Urothelium cell line (cell line): Measurements from ENCODE around the gene ZNF655.

Experiments used
- DNase-seq: peaks from one replicate; pipeline ENCODE4 v3.0.0; 2011; ENCODE audit warnings: low spot score, mixed read lengths
- FAIRE-seq: peaks from 2 replicates; lab custom pipeline; 2011; peaks lifted over from hg19 to GRCh38; lab: Jason Lieb, UNC

The ZNF655 gene

GRCh38 chr7:99601656-99602310 lies 43.3 kb downstream of the ZNF655 start:
- FAIRE-seq (no peak), DNase-seq (no peak)

- DNase-seq (no peak), FAIRE-seq (no peak)
Measured at GRCh38 chr7:99605527-99605926, 47.1 kb downstream of the ZNF655 start.

DNA sequence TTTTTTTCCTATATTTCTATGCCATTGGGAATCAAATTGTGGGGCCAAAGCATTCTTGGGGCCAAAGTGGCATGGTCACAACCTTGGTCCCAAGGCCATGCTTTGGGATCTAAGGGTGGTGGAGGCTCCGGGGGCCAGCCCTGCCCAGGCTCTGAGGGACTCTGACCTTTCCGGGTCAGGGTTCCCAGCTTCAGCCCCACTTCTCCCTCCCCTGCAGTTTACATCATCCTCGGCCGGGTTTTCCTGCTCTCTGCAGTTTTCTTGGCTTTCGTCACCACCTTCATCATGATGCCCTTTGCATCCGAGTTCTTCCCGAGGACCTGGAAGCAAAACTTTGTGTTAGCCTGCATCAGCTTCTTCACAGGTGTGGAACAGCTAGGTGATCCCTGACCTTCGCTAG lies 48.1 kb downstream of the ZNF655 start:
- no peak for DNase-seq
- FAIRE-seq, result no peak

DNA sequence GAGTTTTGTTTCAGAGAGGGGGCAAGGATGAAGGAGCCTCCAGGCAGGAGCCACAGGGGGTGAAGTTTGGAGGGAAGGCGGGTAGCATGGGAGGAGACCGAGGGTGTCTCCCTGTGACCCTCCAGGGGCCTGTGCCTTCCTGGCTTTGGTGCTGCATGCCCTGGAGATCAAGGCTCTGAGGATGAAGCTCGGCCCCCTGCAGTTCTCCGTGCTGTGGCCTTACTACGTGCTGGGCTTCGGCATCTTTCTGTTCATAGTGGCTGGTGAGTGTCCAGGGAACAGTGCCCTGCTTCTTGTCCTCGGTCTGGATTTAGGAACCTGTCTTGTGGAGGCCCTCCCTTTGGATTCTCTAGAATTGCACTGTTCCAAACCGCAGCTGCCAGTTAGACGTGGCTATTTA lies 49.1 kb downstream of the ZNF655 start:
- FAIRE-seq (no peak), DNase-seq (no peak)

GRCh38 chr7:99614495-99614894 lies 56.1 kb downstream of the ZNF655 start:
- DNase-seq (no peak), FAIRE-seq (no peak)

- FAIRE-seq, result no peak
- no peak for DNase-seq
Measured at GRCh38 chr7:99615989-99616358, 57.5 kb downstream of the ZNF655 start.

DNA sequence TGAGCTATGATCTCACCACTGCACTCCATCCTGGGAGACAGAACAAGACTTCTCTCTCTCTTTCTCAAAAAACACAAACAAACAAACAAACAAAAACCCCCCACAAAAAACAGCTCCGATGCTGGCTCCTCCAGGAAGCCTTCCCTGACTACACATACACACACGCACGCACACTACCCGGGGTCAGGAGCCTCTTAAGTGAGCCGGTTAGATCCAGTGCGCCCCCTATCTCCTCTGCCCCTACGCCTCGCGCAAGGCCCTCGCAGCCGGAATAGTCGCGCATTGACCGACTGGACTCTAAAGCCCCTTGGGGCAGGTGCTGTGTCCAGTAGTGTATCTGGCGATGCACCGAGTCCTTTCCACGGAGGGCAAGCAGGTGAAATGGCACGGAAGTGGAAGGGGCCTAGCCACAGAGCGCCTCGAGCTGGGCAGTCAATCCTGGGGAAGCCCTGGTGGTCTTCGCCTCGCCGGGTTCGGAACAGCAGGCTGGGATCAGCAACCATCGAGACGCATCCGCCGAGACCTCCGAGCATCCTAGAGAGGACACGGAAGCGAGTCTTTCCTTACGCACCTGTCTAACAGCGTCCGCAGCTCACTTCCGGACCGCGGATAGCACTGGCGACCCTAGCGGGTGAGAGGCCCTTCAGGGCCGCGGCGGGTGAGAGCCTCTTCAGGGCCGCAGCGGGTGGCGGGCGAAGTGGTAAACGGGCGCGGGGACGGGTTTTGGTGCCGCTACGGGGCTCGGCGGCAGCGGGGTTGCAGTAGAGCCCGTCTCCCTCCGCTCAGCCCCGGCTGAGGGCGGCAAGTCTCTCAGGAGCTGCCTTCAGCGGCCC lies 58.1 kb downstream of the ZNF655 start, which contains the start of gene ZSCAN25:
Gene ZSCAN25 (plus strand): TSS at position 588 of the 833 bp plus-strand sequence. CDS start 2,661 bp downstream, outside the sequence.
- peak; percentile 100 for DNase-seq
- FAIRE-seq, result peak; percentile 99

GRCh38 chr7:99617192-99617781 lies 58.8 kb downstream of the ZNF655 start:
- peak; percentile 48 for FAIRE-seq
- DNase-seq, result no peak

- DNase-seq (no peak), FAIRE-seq (no peak)
Measured at GRCh38 chr7:99618726-99619125, 60.3 kb downstream of the ZNF655 start.

DNA sequence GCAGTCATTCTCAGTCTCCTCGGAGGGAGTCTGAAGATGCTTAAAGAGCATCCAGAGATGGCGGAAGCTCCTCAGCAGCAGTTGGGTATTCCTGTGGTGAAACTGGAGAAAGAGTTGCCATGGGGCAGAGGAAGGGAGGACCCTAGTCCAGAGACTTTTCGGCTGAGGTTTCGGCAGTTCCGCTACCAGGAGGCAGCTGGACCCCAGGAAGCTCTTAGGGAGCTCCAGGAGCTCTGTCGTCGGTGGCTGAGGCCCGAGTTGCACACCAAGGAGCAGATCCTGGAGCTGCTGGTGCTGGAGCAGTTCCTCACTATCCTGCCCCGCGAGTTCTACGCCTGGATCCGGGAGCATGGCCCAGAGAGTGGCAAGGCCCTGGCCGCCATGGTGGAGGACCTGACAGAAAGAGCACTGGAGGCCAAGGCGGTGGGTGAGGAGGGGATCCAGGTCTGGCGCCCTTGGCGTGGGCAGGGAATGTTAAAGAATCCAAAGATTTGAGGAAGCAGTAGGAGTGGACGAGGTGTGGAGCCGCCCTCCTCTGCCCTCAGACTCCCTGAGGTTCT lies 61.2 kb downstream of the ZNF655 start:
- DNase-seq, result no peak
- no peak for FAIRE-seq

GRCh38 chr7:99621271-99621670 lies 62.8 kb downstream of the ZNF655 start:
- FAIRE-seq (no peak), DNase-seq (no peak)

GRCh38 chr7:99622596-99622995 lies 64.2 kb downstream of the ZNF655 start:
- FAIRE-seq, result no peak
- DNase-seq, result no peak

- FAIRE-seq (peak; percentile 23), DNase-seq (no peak)
Measured at GRCh38 chr7:99623091-99623693, 64.8 kb downstream of the ZNF655 start.

DNA sequence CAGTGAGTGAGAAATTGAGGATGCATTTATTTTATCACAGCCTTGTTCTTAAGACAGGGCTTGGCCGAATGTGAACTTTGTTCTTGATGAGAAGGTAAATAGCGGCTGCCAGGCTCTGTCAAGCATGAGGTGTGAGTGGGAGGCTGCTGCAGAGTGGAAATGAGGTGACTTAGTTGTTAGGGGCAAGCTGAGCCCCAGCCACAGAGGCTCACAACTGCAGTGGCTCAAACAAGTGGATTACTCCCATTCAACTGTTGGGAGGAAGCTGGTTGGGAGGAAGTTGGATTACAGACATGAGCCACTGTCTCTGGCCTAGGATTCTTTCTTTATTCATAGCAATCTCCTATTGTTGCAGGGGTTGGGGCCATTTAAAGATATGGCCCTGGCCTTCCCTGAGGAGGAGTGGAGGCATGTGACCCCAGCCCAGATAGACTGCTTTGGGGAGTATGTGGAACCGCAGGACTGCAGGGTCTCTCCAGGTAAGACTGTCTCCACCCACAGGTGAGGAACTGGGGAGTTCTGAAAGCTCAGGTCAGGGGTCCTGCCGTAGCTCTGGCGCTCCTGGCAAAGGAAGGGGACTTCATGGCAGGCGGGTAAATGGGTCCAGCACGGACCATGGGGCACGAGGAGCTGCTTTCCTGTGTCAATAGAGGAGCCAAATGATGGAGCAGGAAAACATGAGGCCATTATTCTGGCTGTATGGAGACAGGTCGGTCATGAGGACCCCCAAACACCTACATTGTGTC lies 65.4 kb downstream of the ZNF655 start:
- no peak for DNase-seq
- no peak for FAIRE-seq

DNA sequence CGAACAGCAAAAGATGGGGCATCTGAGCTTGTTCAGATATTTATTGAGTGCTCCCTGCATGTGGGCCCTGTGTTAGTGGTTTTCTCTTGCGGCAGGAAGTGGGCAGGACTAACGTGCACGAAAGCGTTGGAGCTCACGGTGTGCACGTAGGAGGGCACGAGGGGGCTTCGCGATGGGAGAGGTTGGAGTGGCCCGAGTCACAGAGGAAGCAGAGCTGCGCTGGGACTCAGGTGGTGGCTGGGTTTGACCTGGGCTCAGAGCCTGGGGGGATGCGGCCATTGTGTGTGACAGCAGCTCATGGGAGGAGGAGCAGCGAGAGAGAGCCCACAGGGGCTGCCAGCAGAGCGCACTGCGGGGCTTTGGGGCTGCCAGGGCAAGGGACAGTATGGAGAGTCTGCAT lies 66.0 kb downstream of the ZNF655 start:
- FAIRE-seq (no peak), DNase-seq (no peak)

GRCh38 chr7:99625321-99625720 lies 66.9 kb downstream of the ZNF655 start:
- no peak for DNase-seq
- no peak for FAIRE-seq

- DNase-seq (no peak), FAIRE-seq (no peak)
Measured at GRCh38 chr7:99625961-99626360, 67.5 kb downstream of the ZNF655 start.
